ENCODE measurements around the gene CLTRN.
"Not testable (repeated sequence)": the region's sequence is repeated elsewhere in the genome, so short reads cannot be mapped to it uniquely, and the experiment has no call there.

CLTRN gene, protein sequence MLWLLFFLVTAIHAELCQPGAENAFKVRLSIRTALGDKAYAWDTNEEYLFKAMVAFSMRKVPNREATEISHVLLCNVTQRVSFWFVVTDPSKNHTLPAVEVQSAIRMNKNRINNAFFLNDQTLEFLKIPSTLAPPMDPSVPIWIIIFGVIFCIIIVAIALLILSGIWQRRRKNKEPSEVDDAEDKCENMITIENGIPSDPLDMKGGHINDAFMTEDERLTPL

DNA sequence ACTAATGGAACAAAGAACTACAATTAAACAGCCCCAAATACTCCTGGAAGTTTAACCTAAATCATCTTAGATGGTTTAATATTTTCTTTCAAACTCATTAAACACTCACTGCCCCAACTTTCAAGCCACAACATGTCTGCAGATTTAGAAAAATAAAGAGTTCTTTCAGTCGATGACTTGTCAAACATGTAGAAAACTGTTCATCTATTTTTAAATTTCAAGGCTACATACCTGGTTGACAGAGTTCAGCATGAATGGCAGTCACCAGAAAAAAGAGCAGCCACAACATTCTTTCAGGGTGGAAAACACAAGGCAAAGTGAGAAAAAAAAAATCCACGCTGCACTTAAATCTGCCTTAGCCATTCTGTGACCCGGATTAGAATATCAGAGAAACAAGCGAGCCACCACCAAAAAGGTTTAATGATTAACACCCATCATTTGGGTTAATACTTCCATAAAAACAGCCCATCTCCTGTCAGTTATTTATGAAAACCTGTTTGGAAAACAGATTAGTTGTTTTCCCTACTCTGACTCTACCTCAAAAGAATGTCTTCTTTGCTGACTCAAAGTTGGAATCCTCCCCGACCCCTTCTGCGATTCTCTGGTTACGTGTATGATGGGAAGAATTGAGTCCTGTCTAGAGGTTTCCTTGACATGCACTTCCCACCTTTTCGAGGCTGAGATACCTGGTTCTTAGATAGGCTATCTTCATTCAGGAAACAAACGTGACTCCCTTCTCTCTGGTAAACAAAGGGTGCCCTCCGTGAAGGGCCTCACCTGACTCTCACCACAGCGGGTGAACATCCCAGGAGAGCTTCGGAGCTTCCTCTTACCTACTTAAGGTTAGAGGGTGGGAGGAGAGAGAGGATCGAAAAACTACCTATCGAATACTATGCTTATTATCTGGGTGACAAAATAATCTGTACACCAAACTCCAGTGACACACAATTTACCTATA is at the start of gene CLTRN:
Gene CLTRN, minus strand, starts transcription at position 319 of the 958 bp plus-strand sequence. Its CDS starts 30 bp downstream, at position 289.
- no peak for DNase-seq (ENCODE audit: low read depth in 2 of 2)

DNA sequence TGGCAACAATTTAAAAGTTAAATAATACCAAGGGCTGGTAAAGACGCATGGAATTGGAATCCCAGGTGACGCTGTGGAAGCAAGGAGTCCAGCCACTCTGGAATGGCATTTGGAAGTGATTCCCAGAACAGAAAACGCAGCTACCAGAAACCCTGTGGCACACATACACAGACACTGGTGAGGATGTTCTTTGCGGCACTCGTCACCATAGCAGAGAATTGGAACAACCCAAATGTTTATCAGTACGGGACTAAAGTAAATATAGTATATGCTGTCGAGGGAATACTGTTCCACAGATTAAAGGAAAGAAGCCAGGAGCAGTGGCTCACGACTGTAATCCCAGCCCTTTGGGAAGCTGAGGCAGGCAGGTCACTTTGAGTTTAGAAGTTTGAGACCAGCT is 39.7 kb upstream of the CLTRN start:
- DNase-seq (ENCODE audit: low read depth in 2 of 2): not testable (repeated sequence)

DNA sequence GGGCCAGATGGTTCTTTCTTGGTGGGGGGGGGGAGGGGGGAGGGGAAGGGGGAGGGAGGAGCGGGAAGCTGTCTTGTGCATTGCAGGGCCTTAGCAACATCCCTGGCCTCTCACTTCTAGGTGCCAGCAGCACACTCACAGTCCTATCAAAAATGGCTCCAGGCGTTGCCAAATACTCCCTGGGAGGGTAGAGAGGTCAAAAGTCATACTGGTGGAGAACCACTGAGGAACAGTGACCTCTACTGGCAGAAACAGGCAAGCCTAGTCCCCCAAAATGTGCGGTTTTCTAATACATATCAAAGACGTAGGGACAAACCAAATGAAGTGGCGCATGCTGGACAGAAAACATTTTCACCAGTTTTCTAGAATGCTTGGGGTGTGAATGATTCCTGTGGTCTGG is 39.2 kb upstream of the CLTRN start:
- not testable (repeated sequence) for DNase-seq (ENCODE audit: low read depth in 2 of 2)

DNA sequence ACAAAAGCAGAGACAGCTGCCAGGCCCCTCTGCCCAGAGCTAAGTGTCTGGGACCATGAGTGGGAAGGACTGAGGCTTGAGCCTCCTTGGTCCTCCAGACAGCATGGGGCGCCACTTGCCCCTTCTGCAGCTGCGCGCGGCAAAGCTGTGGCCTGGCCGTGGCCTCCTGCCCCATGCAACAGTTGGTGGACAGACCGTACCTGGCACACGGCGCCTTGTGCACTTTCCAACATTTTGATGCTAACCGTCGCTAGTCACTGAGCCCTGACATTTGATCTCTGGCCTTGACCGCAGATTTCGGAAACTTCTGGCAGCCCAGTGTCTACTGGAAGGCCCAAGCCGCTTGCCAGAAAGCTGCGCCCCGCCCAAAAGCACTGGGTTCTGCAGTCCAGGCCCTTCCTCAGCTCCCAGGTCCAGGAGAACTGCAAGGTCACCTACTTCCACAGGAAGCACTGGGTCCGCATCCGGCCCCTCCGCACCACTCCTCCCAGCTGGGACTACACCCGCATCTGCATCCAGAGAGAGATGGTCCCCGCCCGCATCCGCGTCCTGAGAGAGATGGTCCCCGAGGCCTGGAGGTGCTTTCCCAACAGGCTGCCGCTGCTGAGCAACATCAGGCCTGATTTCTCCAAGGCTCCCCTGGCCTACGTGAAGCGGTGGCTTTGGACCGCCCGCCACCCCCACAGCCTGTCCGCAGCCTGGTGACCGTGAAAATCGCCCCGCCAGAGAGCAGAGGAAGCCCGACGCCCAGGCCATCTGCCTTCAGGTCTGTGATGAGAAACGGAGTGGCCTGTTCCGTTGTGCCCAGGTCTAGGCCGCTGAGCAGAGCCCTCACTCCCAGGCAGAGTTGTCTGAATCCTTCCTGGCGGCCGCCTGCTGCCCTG is 38.1 kb upstream of the CLTRN start:
- no peak for DNase-seq (ENCODE audit: low read depth in 2 of 2)

DNA sequence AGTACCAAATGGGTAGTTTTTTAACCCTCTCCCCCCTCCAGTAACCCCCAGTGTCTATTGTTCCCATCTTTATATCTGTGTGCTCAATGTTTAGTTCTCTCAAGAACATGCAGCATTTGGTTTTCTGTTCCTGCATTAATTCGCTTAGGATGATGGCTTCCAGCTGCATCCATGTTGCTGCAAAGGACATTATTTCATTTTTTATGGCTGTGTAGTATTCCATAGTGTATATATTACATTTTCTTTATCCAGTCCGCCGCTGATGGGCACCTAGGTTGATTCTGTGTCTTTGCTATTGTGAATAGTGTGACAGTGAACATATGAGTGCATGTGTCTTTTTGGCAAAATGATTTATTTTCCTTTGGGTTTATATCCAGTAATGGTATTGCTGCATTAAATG is 31.9 kb upstream of the CLTRN start:
- no peak for DNase-seq (ENCODE audit: low read depth in 2 of 2)

DNA sequence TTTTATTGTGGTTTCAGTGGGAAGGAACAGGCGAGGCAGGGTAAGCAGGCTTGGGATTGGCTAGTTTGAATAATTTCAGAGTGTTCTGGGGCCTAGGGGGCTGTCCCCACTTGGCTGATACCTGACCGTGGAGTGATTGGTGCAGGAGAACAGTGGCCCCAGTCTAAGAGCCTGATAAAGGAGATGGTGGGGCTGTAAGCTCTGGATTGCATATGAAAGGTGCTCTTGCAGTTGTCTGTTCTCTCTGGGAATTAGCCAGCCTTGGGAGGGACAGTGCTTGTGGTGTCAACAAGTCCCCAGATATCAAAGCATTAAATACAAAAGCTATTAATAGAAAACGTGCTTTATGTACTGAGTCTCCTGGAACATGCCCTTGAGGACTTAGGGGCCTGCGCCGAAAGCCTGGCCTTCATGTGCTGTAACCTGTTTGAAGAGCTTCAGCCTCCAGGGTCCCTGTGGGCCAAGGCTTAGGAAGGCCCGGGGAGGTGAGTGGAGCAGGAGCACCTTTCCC is 30.4 kb upstream of the CLTRN start:
- DNase-seq (ENCODE audit: low read depth in 2 of 2): no peak

DNA sequence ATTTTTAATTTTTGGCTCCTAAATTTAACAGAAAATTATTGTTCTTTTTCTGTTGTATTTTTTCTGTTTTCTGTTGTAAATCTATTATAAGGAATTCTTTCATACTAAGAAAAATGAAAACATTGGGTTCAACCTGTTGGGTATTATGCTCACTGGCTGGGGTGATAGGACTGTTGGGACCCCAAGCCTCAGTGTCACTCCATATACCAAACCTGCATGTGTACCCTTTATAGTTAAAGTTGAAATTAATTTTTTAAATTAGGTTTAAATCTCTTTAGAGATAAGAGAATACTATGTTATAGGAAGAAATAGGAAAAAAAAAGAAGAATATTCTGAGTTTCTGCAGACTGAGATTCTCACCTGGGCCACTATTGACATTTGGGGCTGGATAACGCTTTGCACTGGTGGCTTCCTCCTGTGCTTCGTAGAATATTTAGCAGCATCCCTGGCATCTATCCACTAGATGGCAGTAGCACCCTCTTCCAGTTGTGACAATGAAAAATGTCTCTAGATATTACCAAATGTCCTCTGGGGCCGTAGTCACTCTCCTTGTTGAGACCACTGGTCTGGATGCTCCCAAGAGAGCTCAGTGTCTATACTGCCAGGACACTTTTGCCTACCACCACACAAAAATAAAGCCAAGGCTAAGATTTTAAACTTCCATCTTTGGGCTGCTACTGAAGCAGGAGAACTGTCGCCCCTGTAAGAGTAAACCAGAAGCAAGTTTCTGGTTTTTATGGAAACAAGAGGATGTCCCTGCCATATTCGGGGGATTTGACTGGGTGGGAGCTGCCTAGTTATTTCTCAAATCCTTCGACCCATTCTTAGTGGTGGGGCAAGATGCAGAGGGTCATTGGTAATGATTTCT is 22.4 kb upstream of the CLTRN start:
- DNase-seq (ENCODE audit: low read depth in 2 of 2): peak; percentile 17

DNA sequence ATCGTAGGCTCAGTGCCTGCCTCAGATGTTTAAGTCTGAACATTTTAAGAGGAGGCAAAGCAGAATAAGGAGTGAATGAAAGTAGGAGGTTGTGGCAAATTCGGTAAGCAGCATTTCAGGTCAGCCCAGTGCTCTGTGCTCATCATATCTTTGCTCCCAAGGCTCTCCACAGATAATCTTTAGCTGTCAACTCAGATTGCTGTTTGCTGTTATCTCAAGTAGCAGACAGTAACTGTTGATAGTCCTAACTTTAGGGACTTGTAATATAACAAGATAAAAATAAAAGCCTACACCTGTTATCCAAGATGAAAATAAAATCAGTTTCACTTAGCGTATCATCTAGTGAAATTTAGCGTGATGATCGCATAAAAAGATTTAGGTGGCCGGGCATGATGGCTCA is 18.6 kb upstream of the CLTRN start:
- DNase-seq (ENCODE audit: low read depth in 2 of 2): no peak

DNA sequence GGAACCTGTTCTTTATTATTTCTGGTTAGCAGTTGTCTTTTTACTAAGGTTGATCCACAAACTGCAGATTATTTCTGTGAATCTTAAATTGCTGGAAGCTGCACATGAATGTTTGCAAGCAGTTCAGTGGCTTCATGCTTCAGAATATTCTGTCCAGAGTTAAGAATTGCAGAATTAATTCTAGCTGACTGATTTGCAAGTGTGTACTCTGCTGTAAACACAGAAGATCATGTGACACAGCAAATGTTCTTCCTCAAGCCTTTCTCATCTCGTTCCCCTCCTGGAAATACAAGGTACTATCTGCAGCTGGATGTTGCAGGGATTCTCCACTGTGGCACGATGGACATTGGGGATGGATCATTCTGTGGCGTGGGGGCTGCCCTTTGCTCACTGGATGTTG is 16.8 kb upstream of the CLTRN start:
- no peak for DNase-seq (ENCODE audit: low read depth in 2 of 2)

DNA sequence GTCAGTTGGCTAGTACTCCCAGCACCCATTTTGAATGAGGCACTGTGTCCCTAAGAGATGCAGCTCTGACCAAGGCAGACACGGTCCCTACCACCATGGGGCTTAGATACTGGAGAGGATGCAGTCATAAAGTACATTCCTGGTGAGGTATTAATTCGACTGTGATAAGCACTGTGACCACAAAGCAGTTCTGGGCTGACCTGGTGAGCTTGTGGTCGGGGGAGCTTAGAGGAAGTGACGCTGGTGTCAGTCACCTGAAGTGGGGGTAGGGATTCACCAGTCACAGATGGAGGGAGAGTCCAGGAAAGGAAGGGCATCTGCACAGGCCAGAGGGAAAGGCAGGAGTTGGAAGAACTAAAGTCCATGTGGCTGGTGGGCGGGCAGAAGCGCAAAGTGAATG is 15.8 kb upstream of the CLTRN start:
- no peak for DNase-seq (ENCODE audit: low read depth in 2 of 2)

DNA sequence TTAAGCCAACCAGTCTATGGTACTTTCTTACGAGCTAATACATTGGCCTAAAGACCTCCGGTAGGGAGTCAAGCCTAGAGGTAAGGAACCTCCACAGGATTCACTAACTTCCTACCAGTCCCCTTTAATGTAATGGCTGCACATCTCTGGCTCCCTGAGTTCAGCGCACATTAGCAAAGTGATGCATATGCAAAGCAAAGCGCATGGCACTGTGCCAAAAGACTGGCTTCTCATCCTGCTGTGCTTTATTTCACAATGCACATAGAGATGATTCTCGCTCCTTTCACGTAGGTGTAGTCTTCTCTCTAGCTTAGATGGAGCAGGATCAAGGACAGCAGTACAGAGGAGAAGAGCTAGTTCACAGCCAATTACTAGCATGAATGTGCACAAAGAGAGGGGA is 14.6 kb upstream of the CLTRN start:
- no peak for DNase-seq (ENCODE audit: low read depth in 2 of 2)

DNA sequence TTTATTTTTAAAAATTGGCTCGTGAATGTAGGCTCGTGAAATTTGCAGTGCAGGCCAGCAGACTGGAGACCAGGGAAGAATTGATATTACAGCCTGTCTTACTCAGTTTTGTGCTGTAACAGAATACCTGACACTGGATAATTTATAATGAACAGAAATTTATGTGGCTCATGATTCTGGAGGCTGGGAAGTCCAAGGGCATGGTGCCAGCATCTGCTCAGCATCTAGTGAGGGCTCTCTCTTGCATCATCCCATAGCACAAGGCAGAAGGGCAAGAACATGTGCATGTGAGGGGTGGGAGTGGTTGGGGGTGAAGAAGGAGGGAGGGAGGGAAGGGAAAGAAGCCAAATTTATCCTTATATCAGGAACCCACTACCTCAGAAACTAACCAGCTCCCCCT is 13.7 kb upstream of the CLTRN start:
- DNase-seq (ENCODE audit: low read depth in 2 of 2): no peak

DNA sequence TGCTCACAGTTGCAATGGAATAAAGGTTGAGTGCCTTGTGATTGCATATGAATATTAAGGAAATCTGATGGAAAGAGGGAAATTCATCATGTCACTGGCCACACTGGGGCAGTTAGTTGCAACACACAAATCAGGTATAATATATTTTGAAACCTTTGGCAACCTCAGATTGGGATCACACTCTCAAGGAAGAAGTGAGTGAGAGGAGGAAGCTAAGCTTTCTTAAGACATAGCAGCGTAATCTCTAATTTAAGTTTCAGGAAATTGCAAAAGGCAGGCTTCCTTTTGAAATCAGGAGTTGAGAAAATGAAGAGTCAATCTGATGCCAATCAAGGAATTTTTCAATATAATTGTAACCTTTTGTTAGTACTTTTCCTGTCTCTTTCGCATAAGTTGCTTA is 12.3 kb upstream of the CLTRN start:
- DNase-seq (ENCODE audit: low read depth in 2 of 2): no peak

DNA sequence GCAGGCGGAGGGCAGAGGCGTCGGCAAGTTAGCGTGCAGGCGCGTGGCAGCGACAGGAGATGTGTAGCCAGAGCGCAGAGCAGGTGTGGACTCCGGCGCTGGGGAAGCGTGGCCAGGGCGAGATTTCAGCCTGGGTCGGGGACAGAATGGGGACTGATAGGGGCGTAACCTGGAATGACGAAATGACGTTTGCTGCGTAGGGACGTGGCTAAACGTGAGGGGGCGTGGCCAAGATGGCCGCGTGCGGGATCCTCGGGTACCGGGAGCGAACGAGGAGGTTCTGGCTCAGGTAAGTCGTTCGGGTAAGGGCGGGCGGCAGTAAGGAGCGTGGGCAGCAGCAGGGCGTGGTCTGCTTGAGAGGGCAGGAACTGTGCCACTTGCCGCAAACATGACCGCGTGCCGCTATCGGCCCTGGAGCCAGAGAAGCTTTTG is 10.9 kb upstream of the CLTRN start:
- peak; percentile 72 to 74 for DNase-seq (ENCODE audit: low read depth in 2 of 2)

DNA sequence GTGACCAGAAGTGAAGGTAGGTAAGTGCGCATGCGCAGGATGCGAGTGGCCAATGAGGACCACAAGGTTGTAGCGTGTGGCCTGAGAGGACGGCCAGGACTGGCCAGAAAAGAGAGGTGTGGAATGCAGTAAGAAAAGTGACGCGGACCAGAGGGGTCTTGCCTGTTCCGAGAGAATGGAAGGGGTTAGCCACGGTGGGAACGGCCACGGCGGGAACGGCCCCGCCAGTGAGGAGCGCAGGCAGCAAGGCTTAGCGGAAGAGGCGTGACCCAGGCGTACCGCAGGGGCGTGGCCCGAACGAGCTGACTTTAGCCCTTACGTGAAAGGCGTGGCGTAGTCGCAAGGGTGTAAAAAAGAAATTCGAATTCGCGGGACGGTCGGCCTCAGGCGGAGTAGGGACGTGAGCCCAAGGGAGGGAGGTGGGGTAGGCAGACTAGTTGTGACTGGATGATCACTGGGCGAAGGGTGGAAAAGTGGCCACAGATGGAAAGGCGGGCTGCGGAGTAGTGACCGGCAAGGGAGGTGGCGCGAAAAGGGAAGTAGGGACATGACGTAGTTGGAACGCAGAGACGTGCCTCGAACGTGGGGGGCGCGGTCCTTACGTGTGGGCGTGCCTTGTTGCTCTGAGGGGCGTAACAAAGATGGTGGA is 10.4 kb upstream of the CLTRN start:
- DNase-seq (ENCODE audit: low read depth in 2 of 2): peak; percentile 70 to 81

DNA sequence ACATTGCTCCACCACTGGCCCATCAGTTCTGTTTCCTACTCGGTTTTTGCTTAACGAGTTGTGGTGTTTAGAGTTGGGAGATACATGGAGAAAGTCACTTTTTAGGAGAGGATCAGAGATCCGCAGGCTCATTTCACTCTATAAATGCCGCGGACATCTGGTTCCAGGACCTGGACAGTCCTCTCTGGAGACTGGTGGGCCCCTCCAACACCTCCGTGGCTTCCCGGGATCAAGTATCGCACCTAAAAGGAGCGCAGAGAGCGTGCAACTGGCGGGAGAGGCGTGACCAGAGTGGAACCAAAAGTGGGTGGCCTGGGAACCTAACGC is 9.9 kb upstream of the CLTRN start:
- no peak for DNase-seq (ENCODE audit: low read depth in 2 of 2)

DNA sequence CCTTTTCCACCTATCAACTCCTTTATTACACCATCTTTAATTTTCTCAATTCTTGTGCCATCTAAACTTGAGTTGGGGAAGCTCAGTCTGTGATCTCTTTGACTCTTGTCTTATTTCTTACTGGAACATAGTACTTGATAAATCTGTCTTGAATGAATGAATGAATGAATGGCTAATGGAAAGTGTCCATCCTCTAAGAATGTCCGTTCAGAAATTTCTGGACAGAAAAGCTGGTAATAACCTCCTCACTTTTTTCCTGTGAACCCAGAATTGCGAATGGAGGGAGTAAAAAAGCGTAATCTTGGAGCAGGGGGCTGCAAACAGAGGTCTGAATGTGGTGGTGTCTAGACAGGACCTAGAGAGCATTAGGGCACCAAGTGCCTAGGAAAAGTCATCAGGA is 9.4 kb upstream of the CLTRN start:
- DNase-seq (ENCODE audit: low read depth in 2 of 2): no peak

DNA sequence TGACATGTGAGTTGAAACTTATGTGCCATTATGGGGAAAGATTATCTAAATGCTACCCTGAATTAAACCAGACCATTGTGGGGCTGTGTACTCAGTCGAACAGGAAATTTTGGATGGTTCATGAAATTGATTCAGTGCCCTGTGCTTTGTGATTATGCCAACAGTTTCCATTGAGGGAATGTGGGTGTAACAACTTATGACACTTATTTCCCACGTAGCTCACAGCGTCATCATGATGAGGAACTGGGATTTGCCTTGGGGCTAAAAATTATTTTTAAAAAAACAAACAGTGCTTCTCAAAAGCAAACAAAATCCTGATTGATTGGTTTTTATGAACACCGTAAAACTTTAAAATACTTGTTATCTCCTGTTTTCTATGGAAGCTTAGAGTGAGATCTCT is 8.3 kb upstream of the CLTRN start:
- DNase-seq (ENCODE audit: low read depth in 2 of 2): no peak

DNA sequence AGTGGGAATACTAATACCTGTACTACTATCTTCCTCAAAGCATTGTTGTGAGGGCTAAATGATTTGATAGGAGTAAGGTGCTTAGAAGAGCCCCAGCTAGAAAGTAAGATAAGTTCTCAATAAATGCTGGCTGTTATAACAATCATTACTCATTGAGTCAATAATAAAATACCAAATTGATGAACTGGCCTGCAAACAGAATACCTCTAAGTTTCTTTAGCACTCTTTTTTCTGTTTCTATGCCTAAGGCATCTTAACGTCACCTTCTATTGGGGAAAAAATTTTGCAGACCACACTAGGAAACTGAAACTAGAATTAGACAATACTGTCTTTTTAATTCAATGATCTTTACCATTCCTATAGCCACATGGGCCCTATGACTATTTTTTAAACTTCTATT is 1.2 kb downstream of the CLTRN start:
- DNase-seq (ENCODE audit: low read depth in 2 of 2): no peak

DNA sequence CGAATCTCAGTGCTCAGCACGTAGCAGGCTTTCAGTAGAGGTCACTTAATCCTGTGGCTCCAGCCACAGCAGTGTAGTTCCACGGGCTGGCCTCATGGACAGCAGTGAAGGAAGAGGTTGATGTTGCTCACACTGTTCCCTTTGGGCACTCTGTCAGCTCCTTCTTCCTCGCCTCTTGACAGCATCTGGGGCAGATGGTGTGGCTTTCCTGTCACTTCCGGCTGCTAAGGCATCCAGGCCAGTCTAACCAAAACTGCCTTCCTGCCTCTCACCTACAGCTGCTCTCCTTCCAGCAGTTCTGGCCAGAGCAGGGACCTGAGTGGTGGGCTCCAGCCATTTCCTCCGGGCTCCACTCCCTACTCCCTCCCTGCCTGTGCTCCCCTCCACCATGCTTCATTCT is 9.8 kb downstream of the CLTRN start:
- not testable (repeated sequence) for DNase-seq (ENCODE audit: low read depth in 2 of 2)

DNA sequence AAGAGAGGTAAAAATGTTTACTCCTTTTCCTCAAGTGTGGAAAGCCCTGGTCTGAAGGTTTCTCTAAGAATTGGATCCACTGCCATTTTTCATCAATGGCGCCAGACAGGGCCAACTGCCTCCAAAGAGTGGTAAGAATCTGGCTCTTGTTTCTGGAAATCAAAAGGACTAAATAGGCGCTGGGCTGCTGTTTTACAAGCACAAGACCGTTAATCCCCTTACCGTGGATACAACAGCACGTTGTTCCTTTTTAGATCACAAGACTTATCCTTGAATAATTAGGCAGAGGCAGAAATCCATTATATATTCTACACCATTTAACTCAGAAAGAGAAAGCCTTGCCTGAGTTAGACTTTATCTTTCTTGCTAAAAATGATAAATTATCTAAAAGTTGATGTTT is 10.6 kb downstream of the CLTRN start:
- DNase-seq (ENCODE audit: low read depth in 2 of 2): no peak
